ENCODE data around the gene TMEM81.

TMEM81 gene

GRCh38 chr1:205049479-205049878 is 34.8 kb downstream of the TMEM81 start:
- no peak overlapping the region for H3K4me3 Mint-ChIP-seq
- H3K36me3 Mint-ChIP-seq (ENCODE audit: insufficient read depth): no peaks in the 10 kb centered on the region
- ATAC-seq (replicated peaks; ENCODE audit: extremely low read depth, poor library complexity, severe bottlenecking): no peak

GRCh38 chr1:205048382-205048781 is 35.9 kb downstream of the TMEM81 start:
- Mint-ChIP-seq H3K27ac (ENCODE audit: low read depth) (no peak overlapping the region), H3K9me3 (no peaks in the 10 kb centered on the region), H3K27me3 (peaks cover 57% of the 10 kb centered on the region), H3K36me3 (ENCODE audit: insufficient read depth) (no peaks in the 10 kb centered on the region), H3K4me3 (no peak overlapping the region), H3K4me1 (no peaks in the 10 kb centered on the region)
- no peak for DNase-seq (ENCODE audit: low spot score in 2 of 2)
- ATAC-seq (replicated peaks; ENCODE audit: extremely low read depth, poor library complexity, severe bottlenecking): no peak

More at GRCh38 chr1:205049479-205049878, 34.8 kb downstream of the TMEM81 start:
- Mint-ChIP-seq H3K27ac (ENCODE audit: low read depth) (no peak overlapping the region), H3K27me3 (peaks cover 57% of the 10 kb centered on the region), H3K9me3 (no peaks in the 10 kb centered on the region), H3K4me1 (no peaks in the 10 kb centered on the region)
- DNase-seq (ENCODE audit: low spot score in 2 of 2): no peak

GRCh38 chr1:205047764-205048231 is 36.5 kb downstream of the TMEM81 start:
- DNase-seq (ENCODE audit: low spot score in 2 of 2) (no peak), ATAC-seq (replicated peaks; ENCODE audit: extremely low read depth, poor library complexity, severe bottlenecking) (no peak)
- H3K4me3 Mint-ChIP-seq: no peak overlapping the region
- H3K4me1 Mint-ChIP-seq: no peaks in the 10 kb centered on the region
- H3K36me3 Mint-ChIP-seq (ENCODE audit: insufficient read depth): no peaks in the 10 kb centered on the region
- no peak overlapping the region for H3K27ac Mint-ChIP-seq (ENCODE audit: low read depth)
- peaks cover 54% of the 10 kb centered on the region for H3K27me3 Mint-ChIP-seq
- no peaks in the 10 kb centered on the region for H3K9me3 Mint-ChIP-seq

GRCh38 chr1:205046870-205047269 is 37.4 kb downstream of the TMEM81 start:
- ATAC-seq (replicated peaks; ENCODE audit: extremely low read depth, poor library complexity, severe bottlenecking): no peak
- Mint-ChIP-seq H3K4me1 (no peaks in the 10 kb centered on the region), H3K27ac (ENCODE audit: low read depth) (no peak overlapping the region), H3K4me3 (no peak overlapping the region), H3K36me3 (ENCODE audit: insufficient read depth) (no peaks in the 10 kb centered on the region), H3K9me3 (no peaks in the 10 kb centered on the region), H3K27me3 (peaks cover 64% of the 10 kb centered on the region)
- DNase-seq (ENCODE audit: low spot score in 2 of 2): no peak

GRCh38 chr1:205045146-205045545 is 39.1 kb downstream of the TMEM81 start:
- Mint-ChIP-seq H3K4me3 (no peak overlapping the region), H3K4me1 (no peaks in the 10 kb centered on the region), H3K9me3 (no peaks in the 10 kb centered on the region), H3K27ac (ENCODE audit: low read depth) (no peak overlapping the region), H3K27me3 (peaks cover 81% of the 10 kb centered on the region), H3K36me3 (ENCODE audit: insufficient read depth) (no peaks in the 10 kb centered on the region)
- no peak for DNase-seq (ENCODE audit: low spot score in 2 of 2)
- ATAC-seq (replicated peaks; ENCODE audit: extremely low read depth, poor library complexity, severe bottlenecking): no peak

- peaks cover 85% of the 10 kb centered on the region for H3K27me3 Mint-ChIP-seq
- DNase-seq (ENCODE audit: low spot score in 2 of 2) (no peak), ATAC-seq (replicated peaks; ENCODE audit: extremely low read depth, poor library complexity, severe bottlenecking) (no peak)
- H3K27ac Mint-ChIP-seq (ENCODE audit: low read depth): no peak overlapping the region
- H3K4me1 Mint-ChIP-seq: no peaks in the 10 kb centered on the region
- no peaks in the 10 kb centered on the region for H3K9me3 Mint-ChIP-seq
- no peaks in the 10 kb centered on the region for H3K36me3 Mint-ChIP-seq (ENCODE audit: insufficient read depth)
- no peak overlapping the region for H3K4me3 Mint-ChIP-seq
Observed at GRCh38 chr1:205044741-205045140, 39.5 kb downstream of the TMEM81 start.

GRCh38 chr1:205043866-205044265 is 40.4 kb downstream of the TMEM81 start:
- no peaks in the 10 kb centered on the region for H3K4me1 Mint-ChIP-seq
- H3K4me3 Mint-ChIP-seq: no peak overlapping the region
- no peak for DNase-seq (ENCODE audit: low spot score in 2 of 2)
- ATAC-seq (replicated peaks; ENCODE audit: extremely low read depth, poor library complexity, severe bottlenecking): no peak
- no peaks in the 10 kb centered on the region for H3K9me3 Mint-ChIP-seq
- H3K27ac Mint-ChIP-seq (ENCODE audit: low read depth): no peak overlapping the region
- no peaks in the 10 kb centered on the region for H3K36me3 Mint-ChIP-seq (ENCODE audit: insufficient read depth)
- peaks cover 89% of the 10 kb centered on the region for H3K27me3 Mint-ChIP-seq

- ATAC-seq (replicated peaks; ENCODE audit: extremely low read depth, poor library complexity, severe bottlenecking): no peak
- no peak for DNase-seq (ENCODE audit: low spot score in 2 of 2)
- Mint-ChIP-seq H3K27ac (ENCODE audit: low read depth) (no peak within 1 kb of the TSS), H3K36me3 (ENCODE audit: insufficient read depth) (no peaks in the 10 kb centered on the region), H3K4me1 (no peaks in the 10 kb centered on the region), H3K4me3 (no peak within 1 kb of the TSS), H3K27me3 (peaks cover 83% of the 10 kb centered on the region), H3K9me3 (no peaks in the 10 kb centered on the region)
Observed at GRCh38 chr1:205042911-205043806, 41.1 kb downstream of the TMEM81 start, which contains the start of gene CNTN2. Gene CNTN2, plus strand, starts transcription at chr1:205043212. Its CDS starts 9,974 bp downstream, at chr1:205053186.

GRCh38 chr1:205041998-205042910 is 42.0 kb downstream of the TMEM81 start:
- H3K9me3 Mint-ChIP-seq: no peaks in the 10 kb centered on the region
- no peak overlapping the region for H3K4me3 Mint-ChIP-seq
- H3K4me1 Mint-ChIP-seq: no peaks in the 10 kb centered on the region
- no peak overlapping the region for H3K27ac Mint-ChIP-seq (ENCODE audit: low read depth)
- no peaks in the 10 kb centered on the region for H3K36me3 Mint-ChIP-seq (ENCODE audit: insufficient read depth)
- no peak for DNase-seq (ENCODE audit: low spot score in 2 of 2)
- ATAC-seq (replicated peaks; ENCODE audit: extremely low read depth, poor library complexity, severe bottlenecking): no peak
- peaks cover 77% of the 10 kb centered on the region for H3K27me3 Mint-ChIP-seq

- no peak for DNase-seq (ENCODE audit: low spot score in 2 of 2)
- no peaks in the 10 kb centered on the region for H3K36me3 Mint-ChIP-seq (ENCODE audit: insufficient read depth)
- H3K4me3 Mint-ChIP-seq: no peak overlapping the region
- H3K27ac Mint-ChIP-seq (ENCODE audit: low read depth): no peak overlapping the region
- no peaks in the 10 kb centered on the region for H3K4me1 Mint-ChIP-seq
- ATAC-seq (replicated peaks; ENCODE audit: extremely low read depth, poor library complexity, severe bottlenecking): no peak
- H3K27me3 Mint-ChIP-seq: peaks cover 73% of the 10 kb centered on the region
- H3K9me3 Mint-ChIP-seq: no peaks in the 10 kb centered on the region
Observed at GRCh38 chr1:205041001-205041715, 43.1 kb downstream of the TMEM81 start.

- no peak overlapping the region for H3K27ac Mint-ChIP-seq (ENCODE audit: low read depth)
- ATAC-seq (replicated peaks; ENCODE audit: extremely low read depth, poor library complexity, severe bottlenecking): no peak
- H3K4me3 Mint-ChIP-seq: no peak overlapping the region
- peaks cover 46% of the 10 kb centered on the region for H3K27me3 Mint-ChIP-seq
- DNase-seq (ENCODE audit: low spot score in 2 of 2): no peak
- no peaks in the 10 kb centered on the region for H3K9me3 Mint-ChIP-seq
- no peaks in the 10 kb centered on the region for H3K4me1 Mint-ChIP-seq
- H3K36me3 Mint-ChIP-seq (ENCODE audit: insufficient read depth): no peaks in the 10 kb centered on the region
Observed at GRCh38 chr1:205038132-205038786, 46.0 kb downstream of the TMEM81 start.

GRCh38 chr1:205037539-205037938 is 46.7 kb downstream of the TMEM81 start:
- H3K4me1 Mint-ChIP-seq: no peaks in the 10 kb centered on the region
- H3K27me3 Mint-ChIP-seq: peaks cover 49% of the 10 kb centered on the region
- H3K36me3 Mint-ChIP-seq (ENCODE audit: insufficient read depth): no peaks in the 10 kb centered on the region
- no peak for ATAC-seq (replicated peaks; ENCODE audit: extremely low read depth, poor library complexity, severe bottlenecking)
- no peak overlapping the region for H3K27ac Mint-ChIP-seq (ENCODE audit: low read depth)
- DNase-seq (ENCODE audit: low spot score in 2 of 2): no peak
- H3K9me3 Mint-ChIP-seq: no peaks in the 10 kb centered on the region
- no peak overlapping the region for H3K4me3 Mint-ChIP-seq
